Measurements from ENCODE around the gene UBE4B. TPM values are rescaled to one million over a fixed set of nuclear protein-coding genes. Genes with fewer than 3 reads are reported as not detected.

UBE4B gene
- total and polyA plus RNA-seq, 9 of the 15 experiments (the other 6 are each of a cell fraction or from before 2014, with no cell fraction given): 11.7 to 73.7 (median 40.1) TPM

DNA sequence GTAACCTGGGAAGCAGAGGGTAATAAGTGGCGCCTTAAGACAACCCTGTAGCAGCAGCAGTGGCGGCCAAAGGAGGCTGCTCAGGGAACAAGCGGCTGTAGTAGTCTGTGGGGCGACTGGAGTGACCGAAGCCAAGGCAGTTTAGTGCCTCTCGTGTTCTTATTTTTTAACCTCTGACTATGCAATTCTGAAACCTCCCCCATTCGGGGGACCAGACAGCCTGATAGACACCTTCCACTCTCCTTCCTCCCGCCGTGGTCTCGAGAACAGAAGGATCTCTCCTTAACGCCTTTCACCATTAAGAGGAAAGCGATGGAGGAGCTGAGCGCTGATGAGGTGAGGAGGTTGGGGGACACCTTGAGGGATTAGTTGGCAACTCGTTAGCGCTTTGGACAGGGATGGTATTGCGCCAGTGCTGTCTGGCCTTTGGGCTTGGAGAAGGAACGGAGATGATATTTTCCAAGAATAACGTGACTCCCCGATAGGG lies 644 bp downstream of the UBE4B start (continued):
- TF ChIP-seq, protein P1, sequence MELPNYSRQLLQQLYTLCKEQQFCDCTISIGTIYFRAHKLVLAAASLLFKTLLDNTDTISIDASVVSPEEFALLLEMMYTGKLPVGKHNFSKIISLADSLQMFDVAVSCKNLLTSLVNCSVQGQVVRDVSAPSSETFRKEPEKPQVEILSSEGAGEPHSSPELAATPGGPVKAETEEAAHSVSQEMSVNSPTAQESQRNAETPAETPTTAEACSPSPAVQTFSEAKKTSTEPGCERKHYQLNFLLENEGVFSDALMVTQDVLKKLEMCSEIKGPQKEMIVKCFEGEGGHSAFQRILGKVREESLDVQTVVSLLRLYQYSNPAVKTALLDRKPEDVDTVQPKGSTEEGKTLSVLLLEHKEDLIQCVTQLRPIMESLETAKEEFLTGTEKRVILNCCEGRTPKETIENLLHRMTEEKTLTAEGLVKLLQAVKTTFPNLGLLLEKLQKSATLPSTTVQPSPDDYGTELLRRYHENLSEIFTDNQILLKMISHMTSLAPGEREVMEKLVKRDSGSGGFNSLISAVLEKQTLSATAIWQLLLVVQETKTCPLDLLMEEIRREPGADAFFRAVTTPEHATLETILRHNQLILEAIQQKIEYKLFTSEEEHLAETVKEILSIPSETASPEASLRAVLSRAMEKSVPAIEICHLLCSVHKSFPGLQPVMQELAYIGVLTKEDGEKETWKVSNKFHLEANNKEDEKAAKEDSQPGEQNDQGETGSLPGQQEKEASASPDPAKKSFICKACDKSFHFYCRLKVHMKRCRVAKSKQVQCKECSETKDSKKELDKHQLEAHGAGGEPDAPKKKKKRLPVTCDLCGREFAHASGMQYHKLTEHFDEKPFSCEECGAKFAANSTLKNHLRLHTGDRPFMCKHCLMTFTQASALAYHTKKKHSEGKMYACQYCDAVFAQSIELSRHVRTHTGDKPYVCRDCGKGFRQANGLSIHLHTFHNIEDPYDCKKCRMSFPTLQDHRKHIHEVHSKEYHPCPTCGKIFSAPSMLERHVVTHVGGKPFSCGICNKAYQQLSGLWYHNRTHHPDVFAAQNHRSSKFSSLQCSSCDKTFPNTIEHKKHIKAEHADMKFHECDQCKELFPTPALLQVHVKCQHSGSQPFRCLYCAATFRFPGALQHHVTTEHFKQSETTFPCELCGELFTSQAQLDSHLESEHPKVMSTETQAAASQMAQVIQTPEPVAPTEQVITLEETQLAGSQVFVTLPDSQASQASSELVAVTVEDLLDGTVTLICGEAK (IDR thresholded peaks at IDR 0.05): no peak
- TF ChIP-seq, protein P1 (CRISPR knock-in tag; IDR thresholded peaks at IDR 0.05): 0 out of 2 replicates have a peak, but pooled peaks have one; percentile 23
- TF ChIP-seq RFX7 (CRISPR knock-in tag; IDR thresholded peaks at IDR 0.05): 0 out of 2 replicates have a peak, but pooled peaks have one; percentile 7
- TF ChIP-seq, protein P2, sequence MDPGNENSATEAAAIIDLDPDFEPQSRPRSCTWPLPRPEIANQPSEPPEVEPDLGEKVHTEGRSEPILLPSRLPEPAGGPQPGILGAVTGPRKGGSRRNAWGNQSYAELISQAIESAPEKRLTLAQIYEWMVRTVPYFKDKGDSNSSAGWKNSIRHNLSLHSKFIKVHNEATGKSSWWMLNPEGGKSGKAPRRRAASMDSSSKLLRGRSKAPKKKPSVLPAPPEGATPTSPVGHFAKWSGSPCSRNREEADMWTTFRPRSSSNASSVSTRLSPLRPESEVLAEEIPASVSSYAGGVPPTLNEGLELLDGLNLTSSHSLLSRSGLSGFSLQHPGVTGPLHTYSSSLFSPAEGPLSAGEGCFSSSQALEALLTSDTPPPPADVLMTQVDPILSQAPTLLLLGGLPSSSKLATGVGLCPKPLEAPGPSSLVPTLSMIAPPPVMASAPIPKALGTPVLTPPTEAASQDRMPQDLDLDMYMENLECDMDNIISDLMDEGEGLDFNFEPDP (CRISPR knock-in tag; IDR thresholded peaks at IDR 0.05): no peak
- TF ChIP-seq, protein P3, sequence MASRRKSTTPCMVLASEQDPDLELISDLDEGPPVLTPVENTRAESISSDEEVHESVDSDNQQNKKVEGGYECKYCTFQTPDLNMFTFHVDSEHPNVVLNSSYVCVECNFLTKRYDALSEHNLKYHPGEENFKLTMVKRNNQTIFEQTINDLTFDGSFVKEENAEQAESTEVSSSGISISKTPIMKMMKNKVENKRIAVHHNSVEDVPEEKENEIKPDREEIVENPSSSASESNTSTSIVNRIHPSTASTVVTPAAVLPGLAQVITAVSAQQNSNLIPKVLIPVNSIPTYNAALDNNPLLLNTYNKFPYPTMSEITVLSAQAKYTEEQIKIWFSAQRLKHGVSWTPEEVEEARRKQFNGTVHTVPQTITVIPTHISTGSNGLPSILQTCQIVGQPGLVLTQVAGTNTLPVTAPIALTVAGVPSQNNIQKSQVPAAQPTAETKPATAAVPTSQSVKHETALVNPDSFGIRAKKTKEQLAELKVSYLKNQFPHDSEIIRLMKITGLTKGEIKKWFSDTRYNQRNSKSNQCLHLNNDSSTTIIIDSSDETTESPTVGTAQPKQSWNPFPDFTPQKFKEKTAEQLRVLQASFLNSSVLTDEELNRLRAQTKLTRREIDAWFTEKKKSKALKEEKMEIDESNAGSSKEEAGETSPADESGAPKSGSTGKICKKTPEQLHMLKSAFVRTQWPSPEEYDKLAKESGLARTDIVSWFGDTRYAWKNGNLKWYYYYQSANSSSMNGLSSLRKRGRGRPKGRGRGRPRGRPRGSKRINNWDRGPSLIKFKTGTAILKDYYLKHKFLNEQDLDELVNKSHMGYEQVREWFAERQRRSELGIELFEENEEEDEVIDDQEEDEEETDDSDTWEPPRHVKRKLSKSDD (conservative IDR thresholded peaks at IDR 0.05; ENCODE audit: low read length): no peak
- TF ChIP-seq, protein P4, sequence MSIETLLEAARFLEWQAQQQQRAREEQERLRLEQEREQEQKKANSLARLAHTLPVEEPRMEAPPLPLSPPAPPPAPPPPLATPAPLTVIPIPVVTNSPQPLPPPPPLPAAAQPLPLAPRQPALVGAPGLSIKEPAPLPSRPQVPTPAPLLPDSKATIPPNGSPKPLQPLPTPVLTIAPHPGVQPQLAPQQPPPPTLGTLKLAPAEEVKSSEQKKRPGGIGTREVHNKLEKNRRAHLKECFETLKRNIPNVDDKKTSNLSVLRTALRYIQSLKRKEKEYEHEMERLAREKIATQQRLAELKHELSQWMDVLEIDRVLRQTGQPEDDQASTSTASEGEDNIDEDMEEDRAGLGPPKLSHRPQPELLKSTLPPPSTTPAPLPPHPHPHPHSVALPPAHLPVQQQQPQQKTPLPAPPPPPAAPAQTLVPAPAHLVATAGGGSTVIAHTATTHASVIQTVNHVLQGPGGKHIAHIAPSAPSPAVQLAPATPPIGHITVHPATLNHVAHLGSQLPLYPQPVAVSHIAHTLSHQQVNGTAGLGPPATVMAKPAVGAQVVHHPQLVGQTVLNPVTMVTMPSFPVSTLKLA (conservative IDR thresholded peaks at IDR 0.05): no peak
- TF ChIP-seq, protein P5, sequence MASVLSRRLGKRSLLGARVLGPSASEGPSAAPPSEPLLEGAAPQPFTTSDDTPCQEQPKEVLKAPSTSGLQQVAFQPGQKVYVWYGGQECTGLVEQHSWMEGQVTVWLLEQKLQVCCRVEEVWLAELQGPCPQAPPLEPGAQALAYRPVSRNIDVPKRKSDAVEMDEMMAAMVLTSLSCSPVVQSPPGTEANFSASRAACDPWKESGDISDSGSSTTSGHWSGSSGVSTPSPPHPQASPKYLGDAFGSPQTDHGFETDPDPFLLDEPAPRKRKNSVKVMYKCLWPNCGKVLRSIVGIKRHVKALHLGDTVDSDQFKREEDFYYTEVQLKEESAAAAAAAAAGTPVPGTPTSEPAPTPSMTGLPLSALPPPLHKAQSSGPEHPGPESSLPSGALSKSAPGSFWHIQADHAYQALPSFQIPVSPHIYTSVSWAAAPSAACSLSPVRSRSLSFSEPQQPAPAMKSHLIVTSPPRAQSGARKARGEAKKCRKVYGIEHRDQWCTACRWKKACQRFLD (CRISPR knock-in tag; IDR thresholded peaks at IDR 0.05): 0 out of 2 replicates have a peak, but pooled peaks have one; percentile 11
- peak; percentile 27; the same call in 1 of the 2 replicates for TF ChIP-seq TCF3 (CRISPR knock-in tag; IDR thresholded peaks at IDR 0.05)
- TF ChIP-seq CHD1 (IDR thresholded peaks at IDR 0.05; ENCODE audit: low read length): peak; percentile 22
- TF ChIP-seq CBFA2T3 (IDR thresholded peaks at IDR 0.05): peak; percentile 6; the same call in 1 of the 2 replicates
- TF ChIP-seq XRCC5 (IDR thresholded peaks at IDR 0.05; ENCODE audit: low read depth, low read length): peak; percentile 37; the same call in 1 of the 2 replicates

All from K562 (cell line).